BLaER1 treated with 17β-estradiol and CSF1 and Interleukin-3, amounts not matched to agents 10 nM and 100 nM (cell line): Measurements from ENCODE around the gene TENT5C.
A peak's percentile ranks its signal among the peaks of the same experiment; 100 is the strongest.

Experiments used
- H3K27ac ChIP-seq, 11 experiments: shearing (Covaris generic); formaldehyde crosslinking; 2 replicates each; pipeline ENCODE4 v1.8.1; 2022
- H3K27me3 ChIP-seq, 11 experiments: shearing (Covaris generic); formaldehyde crosslinking; 2 replicates each; pipeline ENCODE4 v1.8.1; 2022
- H3K36me3 ChIP-seq, 11 experiments: shearing (Covaris generic); formaldehyde crosslinking; 2 replicates each; pipeline ENCODE4 v1.8.1; 2022
- H3K4me1 ChIP-seq, 10 experiments: shearing (Covaris generic); formaldehyde crosslinking; 2 replicates each; pipeline ENCODE4 v1.8.1; 2022
- H3K4me2 ChIP-seq, 11 experiments: shearing (Covaris generic); formaldehyde crosslinking; 2 replicates each; pipeline ENCODE4 v1.8.1; 2022
- H3K4me3 ChIP-seq, 10 experiments: shearing (Covaris generic); formaldehyde crosslinking; 2 replicates each; pipeline ENCODE4 v1.8.1; 2022
- H3K9ac ChIP-seq, 11 experiments: shearing (Covaris generic); formaldehyde crosslinking; 2 replicates each; pipeline ENCODE4 v1.8.1; 2022
- H3K9me3 ChIP-seq, 11 experiments: shearing (Covaris generic); formaldehyde crosslinking; replicated peaks in 1 of 11; 2 replicates each; pipeline ENCODE4 v1.8.1; 2022
- H4K20me1 ChIP-seq, 11 experiments: shearing (Covaris generic); formaldehyde crosslinking; 2 replicates each; pipeline ENCODE4 v1.8.1; 2022
- Cebpa-rat ChIP-seq, 11 experiments: shearing (Covaris generic); IDR thresholded peaks; 2 replicates each; pipeline ENCODE4 v1.8.1; 2022

TENT5C gene

DNA sequence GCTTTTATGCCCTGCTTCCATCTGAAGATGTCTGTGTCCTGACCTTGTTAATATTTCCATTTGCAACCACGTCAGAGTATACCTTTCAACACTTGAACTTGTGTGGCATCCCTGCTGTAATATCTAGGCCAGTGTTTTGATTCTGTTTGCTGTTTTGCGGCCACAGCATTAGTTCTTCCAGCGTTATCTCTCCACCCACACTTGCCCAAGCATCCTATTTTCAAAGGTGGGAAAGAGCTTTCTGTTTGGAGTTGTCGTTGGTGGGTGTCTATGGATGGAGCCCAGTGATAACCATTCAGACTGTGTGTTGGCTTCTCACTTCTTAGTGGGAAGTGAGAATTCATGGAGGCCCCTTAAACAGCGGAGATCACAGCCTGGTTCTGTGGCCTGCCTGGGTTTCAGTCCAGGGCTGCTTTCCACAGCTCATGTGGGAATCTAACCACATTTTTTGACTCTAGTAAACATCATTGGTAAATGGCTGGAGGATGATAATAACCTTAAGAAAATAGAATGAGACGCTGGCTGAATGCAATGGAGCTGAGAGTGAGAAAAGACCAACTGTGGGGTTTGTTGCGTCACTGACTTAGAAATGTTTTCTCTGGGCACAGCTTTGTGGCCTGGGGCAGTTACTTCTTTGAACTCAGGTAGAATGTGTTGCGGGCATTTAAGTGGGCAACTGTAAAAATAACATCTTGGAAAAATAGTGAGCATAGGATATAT lies 7.6 kb downstream of the TENT5C start:
- no peaks in the 10 kb centered on the region for H3K36me3 ChIP-seq
- no peaks in the 10 kb centered on the region for H4K20me1 ChIP-seq
- no peak for TF ChIP-seq Cebpa-rat (IDR thresholded peaks at IDR 0.05)
- H3K9me3 ChIP-seq: no peaks in the 10 kb centered on the region
- H3K27ac ChIP-seq: 0 out of 22 replicates have a peak overlapping the region, but pooled peaks of 1 of the 11 experiments have one; percentile 17
- H3K4me2 ChIP-seq: peak overlapping the region in 3 of 11 experiments; percentile 27 to 63 (median 55); a peak in 6 of 22 replicates
- H3K27me3 ChIP-seq: no peaks in the 10 kb centered on the region
- H3K9ac ChIP-seq: 0 out of 22 replicates have a peak overlapping the region, but pooled peaks of 1 of the 11 experiments have one; percentile 2
- H3K4me3 ChIP-seq: no peak overlapping the region
- H3K4me1 ChIP-seq: peaks cover 0 to 19% (median 13%) of the 10 kb centered on the region in 10 experiments; a peak in 15 of 20 replicates

DNA sequence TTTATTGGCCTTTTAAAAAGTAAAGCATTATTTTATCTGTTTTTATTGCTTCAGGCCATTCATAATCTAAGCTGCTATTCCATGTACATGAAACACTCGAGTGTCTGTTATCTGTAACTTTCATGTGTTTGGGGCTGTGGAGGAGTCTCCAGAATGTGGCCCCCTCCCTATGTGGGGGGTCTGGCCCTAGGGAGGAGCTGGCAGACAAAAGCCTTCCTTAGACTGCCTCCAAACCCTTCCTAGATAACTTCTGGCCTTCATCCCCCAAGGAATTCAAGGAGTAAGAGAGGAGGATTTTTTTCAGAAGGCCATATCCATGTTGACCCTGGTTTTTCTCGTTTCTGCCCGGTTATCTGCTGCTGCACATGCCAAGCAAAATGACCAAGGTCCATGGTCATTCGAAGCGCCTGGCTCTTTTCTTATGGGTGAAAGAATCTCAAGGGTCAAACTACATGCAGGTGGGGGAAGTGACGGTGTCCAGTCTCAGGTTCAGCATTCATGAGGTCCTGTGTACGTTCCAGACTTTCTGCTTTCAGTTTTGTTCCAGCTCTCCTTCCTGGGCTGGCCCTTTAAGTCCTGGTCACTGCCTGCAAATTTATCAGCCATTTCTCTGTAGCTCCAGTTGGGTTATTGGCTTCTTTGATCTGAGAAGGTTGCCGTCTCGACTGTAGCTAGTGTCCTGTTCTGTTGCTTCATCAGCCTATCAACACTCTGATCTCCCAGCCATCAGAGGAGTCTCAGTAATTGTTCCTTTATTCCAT lies 8.3 kb downstream of the TENT5C start:
- Histone ChIP-seq H3K4me1 (peaks cover 0 to 19% (median 7%) of the 10 kb centered on the region in 10 experiments; a peak in 11 of 20 replicates), H3K36me3 (no peaks in the 10 kb centered on the region), H3K4me3 (no peak overlapping the region), H3K27me3 (no peaks in the 10 kb centered on the region), H3K27ac (no peak overlapping the region), H3K9ac (no peak overlapping the region), H4K20me1 (no peaks in the 10 kb centered on the region), H3K4me2 (peak overlapping the region in 2 of 11 experiments; percentile 55 to 63; a peak in 2 of 22 replicates), H3K9me3 (no peaks in the 10 kb centered on the region)
- TF ChIP-seq Cebpa-rat (IDR thresholded peaks at IDR 0.05): no peak

DNA sequence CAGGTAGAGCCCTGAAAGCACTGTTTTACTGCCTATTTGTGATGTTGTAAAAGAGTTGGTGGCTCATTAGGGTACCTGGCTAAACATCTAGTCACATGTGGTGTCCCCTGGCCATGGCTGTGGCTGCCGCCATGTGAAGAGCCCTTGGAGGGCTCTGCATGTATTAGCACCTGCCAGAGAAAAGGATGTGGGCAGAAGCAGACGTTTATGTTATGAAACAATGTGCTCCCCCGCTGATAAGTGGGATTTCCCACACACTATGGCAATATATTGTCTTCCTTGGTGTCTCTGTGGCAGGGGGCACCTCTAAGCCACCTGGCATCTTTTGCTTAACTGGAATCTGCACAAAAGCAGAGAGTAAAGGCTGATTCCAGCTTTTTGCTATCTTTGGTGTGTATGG lies 9.6 kb downstream of the TENT5C start:
- no peaks in the 10 kb centered on the region for H3K9me3 ChIP-seq
- no peak overlapping the region for H3K27ac ChIP-seq
- no peaks in the 10 kb centered on the region for H3K27me3 ChIP-seq
- H3K9ac ChIP-seq: no peak overlapping the region
- peaks cover 0 to 19% (median 7%) of the 10 kb centered on the region in 10 experiments; a peak in 11 of 20 replicates for H3K4me1 ChIP-seq
- TF ChIP-seq Cebpa-rat (IDR thresholded peaks at IDR 0.05): no peak
- H3K4me2 ChIP-seq: peak overlapping the region in 3 of 11 experiments; percentile 8 to 25 (median 20); a peak in 4 of 22 replicates
- H3K4me3 ChIP-seq: no peak overlapping the region
- no peaks in the 10 kb centered on the region for H3K36me3 ChIP-seq
- no peaks in the 10 kb centered on the region for H4K20me1 ChIP-seq

DNA sequence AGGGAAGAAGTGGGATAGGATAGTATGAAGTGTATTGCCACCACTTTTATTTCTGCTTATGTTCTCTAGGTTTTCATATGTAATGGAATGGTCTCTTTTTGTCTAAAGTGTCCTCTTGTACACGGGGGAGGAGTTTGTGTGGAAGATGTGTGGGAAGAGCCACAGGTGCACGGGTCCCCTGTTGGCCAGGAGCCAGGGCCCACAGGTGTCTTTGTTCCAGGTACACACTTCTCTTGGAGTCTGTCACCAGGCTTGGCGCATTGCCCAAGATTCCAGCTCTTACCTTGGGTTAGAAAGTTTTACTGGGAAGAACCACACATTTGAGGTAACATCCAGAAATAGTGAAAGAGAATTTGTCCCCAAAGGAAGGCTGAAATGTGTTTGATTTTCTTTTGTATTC lies 10.5 kb downstream of the TENT5C start:
- H3K4me2 ChIP-seq: no peak overlapping the region
- H3K27ac ChIP-seq: no peak overlapping the region
- no peaks in the 10 kb centered on the region for H3K36me3 ChIP-seq
- H3K9ac ChIP-seq: no peak overlapping the region
- no peak overlapping the region for H3K4me3 ChIP-seq
- no peak for TF ChIP-seq Cebpa-rat (IDR thresholded peaks at IDR 0.05)
- H3K4me1 ChIP-seq: peaks cover 0 to 19% (median 7%) of the 10 kb centered on the region in 10 experiments; a peak in 11 of 20 replicates
- no peaks in the 10 kb centered on the region for H3K27me3 ChIP-seq
- H3K9me3 ChIP-seq: no peaks in the 10 kb centered on the region
- H4K20me1 ChIP-seq: no peaks in the 10 kb centered on the region

DNA sequence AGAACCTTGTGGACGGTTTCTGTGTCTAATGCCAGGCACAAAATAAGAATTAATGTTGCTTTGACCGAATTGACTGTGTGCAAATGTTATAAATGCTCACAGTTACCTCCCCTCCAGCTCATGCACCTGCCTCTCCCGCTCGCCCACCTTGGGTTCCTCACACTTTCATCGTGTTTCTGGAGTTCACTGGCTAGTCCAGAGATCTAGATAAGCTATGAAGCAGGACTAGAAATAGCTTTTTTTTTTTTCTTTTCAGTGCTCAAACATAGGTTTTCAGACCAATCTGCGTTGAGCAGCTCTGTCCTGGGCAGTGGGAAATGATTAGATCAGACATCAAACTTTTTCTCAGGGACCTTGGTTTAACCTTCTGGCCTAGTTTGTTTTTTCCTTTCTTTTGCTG lies 11.1 kb downstream of the TENT5C start:
- Histone ChIP-seq H3K27ac (no peak overlapping the region), H3K36me3 (no peaks in the 10 kb centered on the region), H3K4me1 (peaks cover 0 to 18% (median 7%) of the 10 kb centered on the region in 10 experiments; a peak in 11 of 20 replicates), H3K4me3 (no peak overlapping the region), H3K4me2 (no peak overlapping the region), H3K9ac (no peak overlapping the region), H4K20me1 (no peaks in the 10 kb centered on the region), H3K9me3 (no peaks in the 10 kb centered on the region), H3K27me3 (no peaks in the 10 kb centered on the region)
- TF ChIP-seq Cebpa-rat (IDR thresholded peaks at IDR 0.05): no peak

DNA sequence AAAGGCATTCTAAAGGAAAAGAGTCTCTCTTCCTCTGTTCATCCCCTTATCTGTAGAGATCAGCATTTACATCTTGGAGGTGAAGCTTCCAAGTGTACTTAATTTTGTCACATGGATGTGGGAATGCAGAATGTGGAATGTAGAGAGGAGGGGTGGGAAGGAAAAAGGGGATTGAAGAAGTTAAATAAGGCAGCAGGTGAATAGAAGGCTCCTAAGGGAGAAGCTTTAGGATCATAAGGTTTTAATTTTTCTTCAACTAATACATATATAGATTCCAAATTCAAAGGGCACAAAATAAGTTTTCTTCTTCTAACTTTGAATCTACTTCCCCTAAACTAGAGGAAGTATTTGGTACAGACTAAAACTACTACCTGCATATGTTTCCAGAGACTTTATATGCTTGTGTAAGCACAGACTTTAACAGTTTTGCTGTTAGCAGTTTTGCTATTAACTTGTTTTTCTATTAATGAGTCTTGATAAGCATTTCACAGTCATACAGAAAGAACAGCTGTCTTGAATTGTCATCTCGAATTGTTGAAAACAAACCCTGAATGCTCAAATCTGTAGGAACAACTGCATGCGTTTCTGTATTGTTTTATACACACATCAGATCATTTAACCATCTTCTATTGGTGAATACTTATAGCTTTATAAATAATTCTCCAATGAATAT lies 12.7 kb downstream of the TENT5C start:
- no peaks in the 10 kb centered on the region for H4K20me1 ChIP-seq
- H3K9ac ChIP-seq: no peak overlapping the region
- TF ChIP-seq Cebpa-rat (IDR thresholded peaks at IDR 0.05): no peak
- H3K4me3 ChIP-seq: no peak overlapping the region
- H3K4me2 ChIP-seq: no peak overlapping the region
- H3K27me3 ChIP-seq: no peaks in the 10 kb centered on the region
- no peaks in the 10 kb centered on the region for H3K9me3 ChIP-seq
- H3K4me1 ChIP-seq: peaks cover 0 to 8% (median 5%) of the 10 kb centered on the region in 10 experiments; a peak in 11 of 20 replicates
- peaks cover 0 to 9% (median 0%) of the 10 kb centered on the region in 11 experiments; a peak in 5 of 22 replicates for H3K36me3 ChIP-seq
- no peak overlapping the region for H3K27ac ChIP-seq

DNA sequence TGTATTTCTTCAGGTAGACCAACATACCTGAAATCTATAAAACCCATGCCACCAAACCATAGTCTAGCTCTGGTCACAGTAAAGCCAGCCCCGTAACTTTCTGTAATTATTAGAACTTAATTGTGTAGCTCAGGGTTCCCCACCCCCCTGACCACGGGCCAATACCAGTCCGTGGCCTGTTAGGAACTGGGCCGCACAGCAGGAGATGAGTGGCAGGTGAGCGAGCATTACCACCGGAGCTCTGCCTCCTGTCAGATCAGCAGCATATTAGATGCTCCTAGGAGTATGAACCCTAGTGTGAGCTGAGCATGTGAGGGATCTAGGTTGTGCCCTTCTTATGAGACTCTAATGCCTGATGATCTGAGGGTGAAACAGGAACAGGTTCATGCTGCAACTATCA lies 14.6 kb downstream of the TENT5C start:
- no peak for TF ChIP-seq Cebpa-rat (IDR thresholded peaks at IDR 0.05)
- H4K20me1 ChIP-seq: no peaks in the 10 kb centered on the region
- H3K4me3 ChIP-seq: no peak overlapping the region
- no peaks in the 10 kb centered on the region; a peak in 1 of 22 replicates for H3K9me3 ChIP-seq
- H3K4me2 ChIP-seq: no peak overlapping the region
- no peak overlapping the region for H3K27ac ChIP-seq
- H3K27me3 ChIP-seq: no peaks in the 10 kb centered on the region
- no peak overlapping the region for H3K9ac ChIP-seq
- peaks cover 0 to 15% (median 0%) of the 10 kb centered on the region in 11 experiments; a peak in 6 of 22 replicates for H3K36me3 ChIP-seq
- peaks cover 0 to 4% (median 1%) of the 10 kb centered on the region in 10 experiments; a peak in 5 of 20 replicates for H3K4me1 ChIP-seq

DNA sequence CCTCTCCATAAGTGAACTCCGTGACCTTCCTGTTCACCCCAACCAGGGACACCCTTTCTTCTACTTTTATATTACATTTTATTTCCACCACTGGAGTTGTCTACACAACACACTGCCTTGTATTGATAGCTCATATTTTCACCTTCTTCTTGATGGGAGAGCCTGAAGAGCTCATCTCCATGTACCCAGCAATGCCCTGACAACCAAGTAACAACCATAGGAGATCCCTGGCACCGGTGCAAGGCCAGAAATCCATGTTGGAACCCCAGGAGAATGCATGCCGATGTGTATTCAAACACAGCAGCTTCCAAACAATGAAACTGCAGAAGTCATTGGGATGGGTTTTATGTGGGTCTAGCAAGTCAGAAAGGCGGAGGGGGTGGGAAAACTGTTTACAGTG lies 15.5 kb downstream of the TENT5C start:
- Histone ChIP-seq H3K4me1 (no peaks in the 10 kb centered on the region), H3K4me2 (no peak overlapping the region), H3K27me3 (no peaks in the 10 kb centered on the region), H3K9ac (no peak overlapping the region), H3K4me3 (no peak overlapping the region), H4K20me1 (no peaks in the 10 kb centered on the region), H3K9me3 (no peaks in the 10 kb centered on the region; a peak in 1 of 22 replicates), H3K36me3 (peaks cover 0 to 15% (median 0%) of the 10 kb centered on the region in 11 experiments; a peak in 6 of 22 replicates), H3K27ac (no peak overlapping the region)
- TF ChIP-seq Cebpa-rat (IDR thresholded peaks at IDR 0.05): no peak

DNA sequence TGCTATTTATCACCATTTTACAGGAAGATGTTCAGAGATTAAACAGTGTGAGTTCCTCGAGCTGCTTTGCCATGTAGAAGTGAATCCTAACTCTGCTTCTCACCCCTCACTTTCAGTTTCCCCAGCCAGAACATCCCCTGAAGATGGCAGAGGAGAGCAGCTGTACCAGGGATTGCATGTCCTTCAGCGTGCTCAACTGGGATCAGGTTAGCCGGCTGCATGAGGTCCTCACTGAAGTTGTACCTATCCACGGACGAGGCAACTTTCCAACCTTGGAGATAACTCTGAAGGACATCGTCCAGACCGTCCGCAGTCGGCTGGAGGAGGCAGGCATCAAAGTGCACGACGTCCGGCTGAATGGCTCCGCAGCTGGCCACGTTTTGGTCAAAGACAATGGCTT lies 16.9 kb downstream of the TENT5C start:
- Histone ChIP-seq H3K4me3 (no peak overlapping the region), H3K4me2 (no peak overlapping the region), H3K27ac (no peak overlapping the region), H3K27me3 (no peaks in the 10 kb centered on the region), H3K36me3 (peaks cover 0 to 15% (median 0%) of the 10 kb centered on the region in 11 experiments; a peak in 6 of 22 replicates), H4K20me1 (no peaks in the 10 kb centered on the region), H3K9me3 (no peaks in the 10 kb centered on the region; a peak in 1 of 22 replicates), H3K4me1 (peaks cover 0 to 4% (median 0%) of the 10 kb centered on the region in 10 experiments; a peak in 3 of 20 replicates), H3K9ac (no peak overlapping the region)
- TF ChIP-seq Cebpa-rat (IDR thresholded peaks at IDR 0.05): no peak
